Brain microvascular endothelial cell (primary cell): Measurements from ENCODE around the gene SPAG17.

Experiments
- DNase-seq: peaks from one replicate; pipeline ENCODE4 v3.0.0-alpha.2; 2020
- H3K27ac ChIP-seq: fragments of 250-450 bp; sonication (Bioruptor Pico); 2 replicates; pipeline ENCODE4 v1.5.1; 2020; ENCODE audit warnings: mild to moderate bottlenecking, moderate library complexity
- H3K27me3 ChIP-seq: fragments of 250-450 bp; sonication (Bioruptor Pico); replicated peaks from 2 replicates; pipeline ENCODE4 v1.5.1; 2020; ENCODE audit warnings: mild to moderate bottlenecking
- H3K36me3 ChIP-seq: fragments of 250-450 bp; sonication (Bioruptor Pico); replicated peaks from 2 replicates; pipeline ENCODE4 v1.5.1; 2020; ENCODE audit warnings: mild to moderate bottlenecking
- H3K4me3 ChIP-seq: 2 replicates; pipeline ENCODE4 v1.5.1; 2011; ENCODE audit warnings: low read depth, mild to moderate bottlenecking, control low read depth, low read length, moderate library complexity
- in situ Hi-C: cut with HindIII; loops from 2 replicates; pipeline ENCODE4 v1.10.0; 2017; ENCODE audit warnings: low sequenced_read_pairs, low pct_ligation_motif_present
- TF ChIP-seq, protein P1 (sequence below): IDR thresholded peaks from 2 replicates; pipeline ENCODE4 v1.5.1; 2011; ENCODE audit warnings: low read depth, mild to moderate bottlenecking, moderate library complexity, low read length, control low read depth, inconsistent platforms; ENCODE audit errors: missing control alignments

The SPAG17 gene

DNA sequence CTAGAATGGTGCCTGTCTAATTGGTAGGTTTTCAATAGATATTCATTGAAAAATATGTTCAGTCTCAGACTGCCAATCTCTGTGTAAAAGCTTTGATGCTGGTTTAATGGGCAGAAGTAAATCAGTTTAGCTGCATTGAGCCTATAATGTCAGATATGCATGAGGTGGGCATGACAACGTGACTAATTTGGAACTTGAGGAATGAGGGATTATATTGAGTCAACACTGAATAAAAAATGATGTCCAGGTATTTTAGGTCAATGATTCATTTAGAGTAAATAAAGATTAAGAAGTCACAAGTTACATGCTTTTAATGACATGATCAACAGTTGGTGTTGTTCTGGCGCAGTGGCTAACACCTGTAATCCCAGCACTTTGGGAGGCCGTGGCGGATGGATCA lies 252.5 kb downstream of the SPAG17 start:
- Histone ChIP-seq H3K4me3 (no peak overlapping the region), H3K36me3 (peaks cover 4% of the 10 kb centered on the region), H3K27ac (no peak overlapping the region), H3K27me3 (no peaks in the 10 kb centered on the region)
- no peak for DNase-seq
- TF ChIP-seq, protein P1, sequence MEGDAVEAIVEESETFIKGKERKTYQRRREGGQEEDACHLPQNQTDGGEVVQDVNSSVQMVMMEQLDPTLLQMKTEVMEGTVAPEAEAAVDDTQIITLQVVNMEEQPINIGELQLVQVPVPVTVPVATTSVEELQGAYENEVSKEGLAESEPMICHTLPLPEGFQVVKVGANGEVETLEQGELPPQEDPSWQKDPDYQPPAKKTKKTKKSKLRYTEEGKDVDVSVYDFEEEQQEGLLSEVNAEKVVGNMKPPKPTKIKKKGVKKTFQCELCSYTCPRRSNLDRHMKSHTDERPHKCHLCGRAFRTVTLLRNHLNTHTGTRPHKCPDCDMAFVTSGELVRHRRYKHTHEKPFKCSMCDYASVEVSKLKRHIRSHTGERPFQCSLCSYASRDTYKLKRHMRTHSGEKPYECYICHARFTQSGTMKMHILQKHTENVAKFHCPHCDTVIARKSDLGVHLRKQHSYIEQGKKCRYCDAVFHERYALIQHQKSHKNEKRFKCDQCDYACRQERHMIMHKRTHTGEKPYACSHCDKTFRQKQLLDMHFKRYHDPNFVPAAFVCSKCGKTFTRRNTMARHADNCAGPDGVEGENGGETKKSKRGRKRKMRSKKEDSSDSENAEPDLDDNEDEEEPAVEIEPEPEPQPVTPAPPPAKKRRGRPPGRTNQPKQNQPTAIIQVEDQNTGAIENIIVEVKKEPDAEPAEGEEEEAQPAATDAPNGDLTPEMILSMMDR: no peak
- in situ Hi-C loops: no loop called here

DNA sequence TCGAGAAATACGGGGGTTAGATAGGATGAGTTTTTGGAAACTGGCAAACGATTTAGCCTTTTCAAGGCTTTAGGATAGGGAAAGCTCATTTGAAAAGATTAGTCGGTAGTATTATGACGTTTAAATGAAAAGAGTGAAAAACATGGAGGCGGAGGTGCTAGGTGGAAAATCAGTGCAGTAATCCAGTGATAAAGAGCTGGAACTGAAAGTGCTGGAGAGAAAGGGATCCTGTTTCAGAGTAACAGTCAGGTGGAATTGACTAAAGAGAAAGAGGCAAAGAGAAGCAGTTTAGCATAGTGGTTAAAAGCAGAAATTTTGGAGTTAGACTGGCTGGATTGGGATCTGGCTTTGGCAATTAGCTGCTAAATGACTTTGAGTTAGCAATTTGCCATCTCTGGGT lies 254.5 kb downstream of the SPAG17 start:
- in situ Hi-C loops: no loop called here
- peak overlapping the region; percentile 94 for H3K4me3 ChIP-seq
- H3K27me3 ChIP-seq: no peaks in the 10 kb centered on the region
- DNase-seq: no peak
- no peak overlapping the region for H3K27ac ChIP-seq
- peaks cover 4% of the 10 kb centered on the region for H3K36me3 ChIP-seq
- TF ChIP-seq, protein P1: no peak

DNA sequence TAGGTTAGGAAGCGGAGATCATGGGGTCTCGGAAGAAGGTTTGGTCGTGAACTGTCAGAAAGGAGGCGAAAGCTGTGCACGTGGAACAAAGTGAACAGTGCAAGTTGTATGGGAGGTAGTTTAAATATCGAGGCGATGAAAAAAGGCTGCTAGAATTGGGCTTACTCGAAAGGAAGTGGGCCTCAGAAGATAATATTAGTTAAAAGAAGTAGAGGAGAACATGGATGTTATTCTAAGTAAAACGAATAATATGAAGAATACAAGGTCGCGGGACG lies 254.9 kb downstream of the SPAG17 start:
- DNase-seq: no peak
- TF ChIP-seq, protein P1: no peak

DNA sequence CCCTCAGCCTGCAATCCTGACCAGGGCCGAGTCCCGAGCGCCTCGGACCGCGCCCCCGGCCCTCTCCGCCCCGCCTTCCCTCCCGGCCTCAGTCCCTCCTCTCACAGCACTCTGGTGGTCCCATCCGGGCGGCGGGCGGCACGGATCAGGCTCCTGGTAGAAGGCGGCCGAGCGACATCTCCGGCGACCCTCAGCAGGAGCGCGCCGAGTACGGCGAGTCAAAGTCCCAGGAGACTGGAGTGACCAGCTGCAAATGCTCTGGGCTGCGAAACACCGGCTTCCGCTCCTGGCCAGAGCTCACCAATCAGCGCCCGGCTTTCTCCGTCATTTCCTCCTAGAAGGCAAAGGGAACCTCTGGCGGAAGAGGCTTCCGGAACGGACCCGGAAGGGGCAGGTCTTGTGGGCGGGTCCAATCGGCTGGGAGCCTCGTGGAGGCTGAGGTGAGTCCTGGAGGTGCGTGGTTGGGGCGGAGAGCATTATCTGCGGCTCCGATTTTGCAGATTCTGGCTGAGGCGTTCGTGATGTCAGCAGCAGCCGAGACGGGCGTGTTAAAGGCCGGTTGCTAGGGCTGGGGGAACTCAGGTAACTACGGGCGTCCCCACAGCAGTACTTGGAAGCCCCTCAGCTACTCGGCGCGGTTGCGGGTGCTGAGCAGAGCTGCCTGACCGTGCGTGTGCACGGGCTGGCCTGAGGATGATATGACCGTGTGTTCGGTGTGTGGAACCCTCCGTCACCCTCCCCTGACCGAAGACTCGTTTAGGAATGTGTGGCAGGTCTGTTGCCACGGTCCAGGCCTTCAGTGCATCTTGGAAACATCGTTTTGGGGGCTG lies 255.5 kb downstream of the SPAG17 start, which contains the start of the genes GDAP2 and WDR3:
GDAP2 (minus strand) TSS at position 279 of the 830 bp plus-strand sequence. CDS start 9,264 bp downstream, outside the sequence.
WDR3 (plus strand) TSS at position 397 of the 830 bp plus-strand sequence. CDS start 3,581 bp downstream, outside the sequence.
- no peaks in the 10 kb centered on the region for H3K27me3 ChIP-seq
- H3K36me3 ChIP-seq: peaks cover 2% of the 10 kb centered on the region
- TF ChIP-seq, protein P1: no peak
- in situ Hi-C loops: no loop called here
- H3K27ac ChIP-seq: peak within 1 kb of the TSS; percentile 35
- peak; percentile 97 for DNase-seq
- peak within 1 kb of the TSS; percentile 94 for H3K4me3 ChIP-seq

More for the DNA sequence above, 254.9 kb downstream of the SPAG17 start:
- no peaks in the 10 kb centered on the region for H3K27me3 ChIP-seq
- H3K27ac ChIP-seq: peak overlapping the region; percentile 2
- in situ Hi-C loops: no loop called here
- peaks cover 4% of the 10 kb centered on the region for H3K36me3 ChIP-seq
- H3K4me3 ChIP-seq: peak overlapping the region; percentile 94

DNA sequence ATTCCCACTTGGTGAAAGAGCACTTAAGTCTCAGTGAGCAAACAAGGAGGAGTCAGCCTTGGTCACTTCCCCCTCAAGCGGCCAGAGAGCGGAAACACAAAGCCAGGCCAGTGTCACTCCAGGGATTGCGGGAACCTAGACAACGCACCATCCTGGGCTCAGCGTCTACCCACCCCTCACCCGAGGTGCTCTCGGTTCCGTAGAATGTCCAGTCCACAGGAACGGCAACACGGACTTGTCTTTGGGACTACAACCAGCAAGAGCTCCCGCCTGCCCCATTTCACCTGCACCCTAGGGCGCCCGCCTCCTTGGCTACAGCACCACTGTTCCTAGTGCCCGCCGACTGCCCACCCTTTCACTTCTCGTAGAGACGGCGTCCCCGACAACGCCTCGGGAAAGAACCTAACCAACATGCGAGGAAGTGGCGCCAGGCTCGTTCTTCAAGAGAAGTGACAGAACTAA lies 256.1 kb downstream of the SPAG17 start:
- TF ChIP-seq, protein P1: peak; percentile 42
- Histone ChIP-seq H3K27me3 (no peaks in the 10 kb centered on the region), H3K4me3 (peak overlapping the region; percentile 94), H3K36me3 (no peaks in the 10 kb centered on the region), H3K27ac (peak overlapping the region; percentile 35)
- DNase-seq: peak; percentile 55
- in situ Hi-C loops: no loop called here
